Astrocyte (in vitro differentiated cells and primary cell): ENCODE measurements around the gene NR3C1. TPM values are rescaled to one million over a fixed set of nuclear protein-coding genes. Genes with fewer than 3 reads are reported as not detected.

Source experiments
- DNase-seq: peaks from one replicate; pipeline ENCODE4 v3.0.0-alpha.2; 2010; ENCODE audit warnings: low read depth
- FAIRE-seq: peaks from 2 replicates; lab custom pipeline; 2011; peaks lifted over from hg19 to GRCh38; lab: Jason Lieb, UNC
- H2AFZ ChIP-seq: 2 replicates; pipeline ENCODE4 v1.6.0; 2012; ENCODE audit warnings: low read depth, low read length, inconsistent platforms
- H3K27ac ChIP-seq: 2 replicates; pipeline ENCODE4 v1.5.1; 2011; ENCODE audit warnings: low read depth, low read length, inconsistent platforms
- H3K27me3 ChIP-seq: 2 replicates; pipeline ENCODE4 v1.6.0; 2011; ENCODE audit warnings: low read length, inconsistent platforms; ENCODE audit not compliant: insufficient read depth
- H3K36me3 ChIP-seq: 2 replicates; pipeline ENCODE4 v1.5.1; 2011; ENCODE audit warnings: low read length, inconsistent platforms; ENCODE audit not compliant: insufficient read depth
- H3K4me1 ChIP-seq: 2 replicates; pipeline ENCODE4 v1.5.1; 2011; ENCODE audit warnings: low read length, inconsistent platforms; ENCODE audit not compliant: insufficient read depth
- H3K4me2 ChIP-seq: 2 replicates; pipeline ENCODE4 v1.6.0; 2012; ENCODE audit warnings: low read length, inconsistent platforms
- H3K4me3 ChIP-seq: 2 replicates; pipeline ENCODE4 v1.5.1; 2011; ENCODE audit warnings: low read depth, mild to moderate bottlenecking, low read length, inconsistent platforms; ENCODE audit not compliant: insufficient read depth
- H3K79me2 ChIP-seq: 2 replicates; pipeline ENCODE4 v1.6.0; 2012; ENCODE audit warnings: mild to moderate bottlenecking, low read length, inconsistent platforms; ENCODE audit not compliant: insufficient read depth
- H3K9ac ChIP-seq: 2 replicates; pipeline ENCODE4 v1.6.0; 2012; ENCODE audit warnings: mild to moderate bottlenecking, low read length, inconsistent platforms
- H3K9me3 ChIP-seq: 2 replicates; pipeline ENCODE4 v1.5.1; 2012; ENCODE audit warnings: low read depth, mild to moderate bottlenecking, low read length, inconsistent platforms; ENCODE audit not compliant: insufficient read depth
- H4K20me1 ChIP-seq: 2 replicates; pipeline ENCODE4 v1.6.0; 2012; ENCODE audit warnings: low read length, inconsistent platforms; ENCODE audit not compliant: insufficient read depth
- H3K27ac Mint-ChIP-seq: one replicate; pipeline ENCODE4 v1.8.0; 2021; ENCODE audit warnings: mild to moderate bottlenecking, mixed read lengths; ENCODE audit not compliant: unreplicated experiment
- H3K27me3 Mint-ChIP-seq: one replicate; pipeline ENCODE4 v1.8.0; 2021; ENCODE audit warnings: low read depth, mixed read lengths; ENCODE audit not compliant: unreplicated experiment
- H3K36me3 Mint-ChIP-seq: one replicate; pipeline ENCODE4 v1.8.0; 2021; ENCODE audit warnings: low read depth, mixed read lengths; ENCODE audit not compliant: unreplicated experiment
- H3K4me1 Mint-ChIP-seq: one replicate; pipeline ENCODE4 v1.8.0; 2021; ENCODE audit warnings: low read depth, mixed read lengths; ENCODE audit not compliant: unreplicated experiment
- H3K4me3 Mint-ChIP-seq: one replicate; pipeline ENCODE4 v1.8.0; 2021; ENCODE audit warnings: mild to moderate bottlenecking, moderate library complexity, mixed read lengths; ENCODE audit not compliant: unreplicated experiment
- H3K9me3 Mint-ChIP-seq: one replicate; pipeline ENCODE4 v1.8.0; 2021; ENCODE audit warnings: mild to moderate bottlenecking, mixed read lengths; ENCODE audit not compliant: unreplicated experiment
- CTCF ChIP-seq: IDR thresholded peaks from 2 replicates; pipeline ENCODE4 v1.5.1; 2011; ENCODE audit warnings: low read depth, mild to moderate bottlenecking, inconsistent platforms, low read length, moderate library complexity; ENCODE audit not compliant: insufficient read depth
- EZH2 ChIP-seq: IDR thresholded peaks from 2 replicates; pipeline ENCODE4 v1.6.1; 2012; ENCODE audit warnings: mild to moderate bottlenecking, low read length, inconsistent platforms; ENCODE audit not compliant: insufficient read depth
- total RNA-seq: library from RNA; stranded (reverse); gene quantifications from 2 replicates; pipeline ENCODE4 v1.2.1, GENCODE V29; 2021

NR3C1 gene
- total RNA-seq, 1 donor from 2014 or later = 35.4 TPM

GRCh38 chr5:143432658-143433239 lies 29.3 kb upstream of the NR3C1 start:
- TF ChIP-seq EZH2 (no peak), CTCF (no peak)
- Histone ChIP-seq H3K36me3 (no peaks in the 10 kb centered on the region), H3K4me3 (no peak overlapping the region), H3K27me3 (no peaks in the 10 kb centered on the region), H3K9me3 (no peaks in the 10 kb centered on the region), H4K20me1 (no peaks in the 10 kb centered on the region), H2AFZ (no peak overlapping the region), H3K79me2 (no peaks in the 10 kb centered on the region), H3K9ac (no peak overlapping the region), H3K4me1 (no peaks in the 10 kb centered on the region), H3K4me2 (no peak overlapping the region), H3K27ac (no peak overlapping the region)
- H3K4me1 Mint-ChIP-seq = peaks cover 6% of the 10 kb centered on the region
- H3K4me3 Mint-ChIP-seq = no peak overlapping the region
- no peak overlapping the region for H3K27ac Mint-ChIP-seq
- H3K9me3 Mint-ChIP-seq = no peaks in the 10 kb centered on the region
- FAIRE-seq (no peak), DNase-seq (no peak)
- H3K27me3 Mint-ChIP-seq = peaks cover 3% of the 10 kb centered on the region
- H3K36me3 Mint-ChIP-seq = no peaks in the 10 kb centered on the region

GRCh38 chr5:143431789-143432188 lies 28.3 kb upstream of the NR3C1 start:
- H3K4me3 ChIP-seq = no peak overlapping the region
- no peak overlapping the region for H3K27ac ChIP-seq
- no peaks in the 10 kb centered on the region for H3K79me2 ChIP-seq
- H3K4me1 ChIP-seq = no peaks in the 10 kb centered on the region
- peaks cover 3% of the 10 kb centered on the region for H3K27me3 Mint-ChIP-seq
- no peak overlapping the region for H2AFZ ChIP-seq
- no peak overlapping the region for H3K4me2 ChIP-seq
- no peaks in the 10 kb centered on the region for H4K20me1 ChIP-seq
- TF ChIP-seq EZH2 = no peak
- no peak for TF ChIP-seq CTCF
- H3K9me3 Mint-ChIP-seq = no peaks in the 10 kb centered on the region
- H3K36me3 ChIP-seq = no peaks in the 10 kb centered on the region
- no peak overlapping the region for H3K4me3 Mint-ChIP-seq
- peaks cover 3% of the 10 kb centered on the region for H3K4me1 Mint-ChIP-seq
- no peak overlapping the region for H3K9ac ChIP-seq
- no peak for DNase-seq
- H3K27me3 ChIP-seq = no peaks in the 10 kb centered on the region
- no peak for FAIRE-seq
- no peak overlapping the region for H3K27ac Mint-ChIP-seq
- H3K9me3 ChIP-seq = no peaks in the 10 kb centered on the region
- no peaks in the 10 kb centered on the region for H3K36me3 Mint-ChIP-seq

GRCh38 chr5:143428738-143429420 lies 25.4 kb upstream of the NR3C1 start:
- no peaks in the 10 kb centered on the region for H3K36me3 Mint-ChIP-seq
- no peaks in the 10 kb centered on the region for H3K4me1 Mint-ChIP-seq
- peaks cover 3% of the 10 kb centered on the region for H3K27me3 Mint-ChIP-seq
- FAIRE-seq (no peak), DNase-seq (no peak)
- no peak overlapping the region for H3K4me3 ChIP-seq
- no peaks in the 10 kb centered on the region for H3K9me3 ChIP-seq
- no peaks in the 10 kb centered on the region for H3K9me3 Mint-ChIP-seq
- no peak overlapping the region for H3K4me3 Mint-ChIP-seq
- no peaks in the 10 kb centered on the region for H3K27me3 ChIP-seq
- TF ChIP-seq CTCF (no peak), EZH2 (no peak)
- H2AFZ ChIP-seq = no peak overlapping the region
- H3K27ac Mint-ChIP-seq = no peak overlapping the region
- no peaks in the 10 kb centered on the region for H3K4me1 ChIP-seq
- no peak overlapping the region for H3K27ac ChIP-seq
- H3K9ac ChIP-seq = no peak overlapping the region
- no peaks in the 10 kb centered on the region for H4K20me1 ChIP-seq
- H3K4me2 ChIP-seq = no peak overlapping the region
- H3K79me2 ChIP-seq = no peaks in the 10 kb centered on the region
- H3K36me3 ChIP-seq = no peaks in the 10 kb centered on the region
